PC-9 (cell line): ENCODE results near the gene MAP3K13. TPM values are rescaled to one million over a fixed set of nuclear protein-coding genes. Genes with fewer than 3 reads are reported as not detected.

Experiments
- BruUV-seq: library from RNA; stranded (reverse); fragments of 400-500 nt; replicated peaks from 2 replicates; lab custom pipeline; 2021; lab: Mats Ljungman, UMichigan
- CTCF ChIA-PET: fragments of 300-600 bp; sonication (Branson Sonifier 250); formaldehyde crosslinking; loops from one replicate; lab custom pipeline; 2022; ENCODE audit warnings: antibody characterized with exemption; lab: Charles Lee
- POLR2A ChIA-PET: fragments of 300-600 bp; sonication (Branson Sonifier 250); formaldehyde crosslinking; loops from one replicate; lab custom pipeline; 2022; ENCODE audit warnings: antibody characterized with exemption; ENCODE audit not compliant: unreplicated experiment; lab: Charles Lee
- DNase-seq, 2 experiments: peaks; one replicate each; pipeline versions ENCODE4 v3.0.0 to v3.0.0-alpha.2; 2015 to 2022; ENCODE audit warnings: mixed read lengths in 1 of 2
- H2AFZ ChIP-seq: fragments of 200-600 bp; sonication (generic); 2 replicates; pipeline ENCODE4 v1.8.1; 2017; ENCODE audit warnings: antibody characterized with exemption
- H3F3A ChIP-seq: fragments of 200-600 bp; sonication (generic); 2 replicates; pipeline ENCODE4 v1.8.1; 2017; ENCODE audit warnings: antibody characterized with exemption, mild to moderate bottlenecking, low read depth; ENCODE audit not compliant: insufficient read depth
- H3K27ac ChIP-seq: fragments of 200-600 bp; sonication (generic); 2 replicates; pipeline ENCODE4 v1.6.1; 2016; ENCODE audit warnings: mixed run types
- H3K27me3 ChIP-seq: fragments of 200-600 bp; sonication (generic); 2 replicates; pipeline ENCODE4 v1.6.1; 2016; ENCODE audit warnings: low read depth, mixed run types; ENCODE audit not compliant: insufficient read depth
- H3K36me3 ChIP-seq: fragments of 200-600 bp; sonication (generic); 2 replicates; pipeline ENCODE4 v1.6.1; 2016; ENCODE audit warnings: low read depth, mixed run types
- H3K4me1 ChIP-seq: fragments of 200-600 bp; sonication (generic); replicated peaks from 2 replicates; pipeline ENCODE4 v1.6.1; 2016; ENCODE audit warnings: mixed run types; ENCODE audit not compliant: insufficient read depth
- H3K4me2 ChIP-seq: fragments of 200-600 bp; sonication (generic); 2 replicates; pipeline ENCODE4 v1.6.1; 2017; ENCODE audit warnings: mixed run types
- H3K4me3 ChIP-seq: fragments of 200-600 bp; sonication (generic); 2 replicates; pipeline ENCODE4 v1.6.1; 2016; ENCODE audit warnings: mixed run types
- H3K79me2 ChIP-seq: fragments of 200-600 bp; sonication (generic); 2 replicates; pipeline ENCODE4 v1.6.1; 2017; ENCODE audit warnings: low read depth, mixed run types
- H3K9me2 ChIP-seq: fragments of 200-600 bp; sonication (generic); 2 replicates; pipeline ENCODE4 v1.8.1; 2017; ENCODE audit warnings: mild to moderate bottlenecking; ENCODE audit not compliant: insufficient read depth
- H3K9me3 ChIP-seq: fragments of 200-600 bp; sonication (generic); 2 replicates; pipeline ENCODE4 v1.8.1; 2016; ENCODE audit warnings: low read depth; ENCODE audit not compliant: insufficient read depth
- H4K20me1 ChIP-seq: fragments of 200-600 bp; sonication (generic); 2 replicates; pipeline ENCODE4 v1.8.1; 2017; ENCODE audit not compliant: insufficient read depth
- EZH2 ChIP-seq: fragments of 200-600 bp; sonication (generic); IDR thresholded peaks from 2 replicates; pipeline ENCODE4 v1.8.0; 2017; ENCODE audit warnings: antibody characterized with exemption, low read depth
- intact Hi-C: fragments of 100-400 bp; cut with micrococcal nuclease; formaldehyde crosslinking; loops from one replicate; pipeline ENCODE4 v1.10.0; 2022; ENCODE audit not compliant: unreplicated experiment
- total RNA-seq: library from RNA; stranded (reverse); gene quantifications from 2 replicates; pipeline ENCODE4 v1.2.3, GENCODE V29; 2021
- TF ChIP-seq, protein P1 (sequence below): fragments of 200-600 bp; sonication (generic); conservative IDR thresholded peaks from 2 replicates; pipeline ENCODE4 v1.6.1; 2017; ENCODE audit warnings: mixed run types, antibody characterized with exemption, mild to moderate bottlenecking, moderate library complexity

Gene MAP3K13
- total RNA-seq, 1 experiment from 2014 or later = 65.5 TPM

GRCh38 chr3:185405243-185405642, 42.3 kb downstream of the MAP3K13 start:
- Histone ChIP-seq H3K27ac (no peak overlapping the region), H3K27me3 (no peaks in the 10 kb centered on the region), H2AFZ (no peak overlapping the region), H3K4me3 (no peak overlapping the region), H3F3A (no peaks in the 10 kb centered on the region), H3K36me3 (no peaks in the 10 kb centered on the region), H3K9me3 (no peaks in the 10 kb centered on the region), H3K4me2 (no peak overlapping the region), H4K20me1 (no peaks in the 10 kb centered on the region), H3K79me2 (no peaks in the 10 kb centered on the region), H3K9me2 (no peaks in the 10 kb centered on the region), H3K4me1 (no peaks in the 10 kb centered on the region)
- intact Hi-C loops = no loop called here
- POLR2A ChIA-PET = no interaction called here
- TF ChIP-seq, protein P1, sequence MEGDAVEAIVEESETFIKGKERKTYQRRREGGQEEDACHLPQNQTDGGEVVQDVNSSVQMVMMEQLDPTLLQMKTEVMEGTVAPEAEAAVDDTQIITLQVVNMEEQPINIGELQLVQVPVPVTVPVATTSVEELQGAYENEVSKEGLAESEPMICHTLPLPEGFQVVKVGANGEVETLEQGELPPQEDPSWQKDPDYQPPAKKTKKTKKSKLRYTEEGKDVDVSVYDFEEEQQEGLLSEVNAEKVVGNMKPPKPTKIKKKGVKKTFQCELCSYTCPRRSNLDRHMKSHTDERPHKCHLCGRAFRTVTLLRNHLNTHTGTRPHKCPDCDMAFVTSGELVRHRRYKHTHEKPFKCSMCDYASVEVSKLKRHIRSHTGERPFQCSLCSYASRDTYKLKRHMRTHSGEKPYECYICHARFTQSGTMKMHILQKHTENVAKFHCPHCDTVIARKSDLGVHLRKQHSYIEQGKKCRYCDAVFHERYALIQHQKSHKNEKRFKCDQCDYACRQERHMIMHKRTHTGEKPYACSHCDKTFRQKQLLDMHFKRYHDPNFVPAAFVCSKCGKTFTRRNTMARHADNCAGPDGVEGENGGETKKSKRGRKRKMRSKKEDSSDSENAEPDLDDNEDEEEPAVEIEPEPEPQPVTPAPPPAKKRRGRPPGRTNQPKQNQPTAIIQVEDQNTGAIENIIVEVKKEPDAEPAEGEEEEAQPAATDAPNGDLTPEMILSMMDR = no peak
- no peak for TF ChIP-seq EZH2
- CTCF ChIA-PET = no interaction called here
- BruUV-seq = no TSS peak
- no peak for DNase-seq

GRCh38 chr3:185405664-185406063, 42.7 kb downstream of the MAP3K13 start:
- Histone ChIP-seq H3K79me2 (no peaks in the 10 kb centered on the region), H2AFZ (no peak overlapping the region), H3K4me1 (no peaks in the 10 kb centered on the region), H3K27me3 (no peaks in the 10 kb centered on the region), H3F3A (no peaks in the 10 kb centered on the region), H4K20me1 (no peaks in the 10 kb centered on the region), H3K36me3 (no peaks in the 10 kb centered on the region), H3K9me2 (no peaks in the 10 kb centered on the region), H3K9me3 (no peaks in the 10 kb centered on the region), H3K4me3 (no peak overlapping the region), H3K4me2 (no peak overlapping the region), H3K27ac (no peak overlapping the region)
- CTCF ChIA-PET = no interaction called here
- POLR2A ChIA-PET = no interaction called here
- no peak for DNase-seq
- TF ChIP-seq, protein P1 = no peak
- no peak for TF ChIP-seq EZH2
- intact Hi-C loops = loop anchor here (1.0 kb wide), 1 partner anchor 38 kb away; no protein-coding TSS in a partner anchor
- BruUV-seq = no TSS peak

- Histone ChIP-seq H3K4me2 (no peak overlapping the region), H3K9me2 (no peaks in the 10 kb centered on the region), H3K79me2 (no peaks in the 10 kb centered on the region), H2AFZ (no peak overlapping the region), H3K36me3 (no peaks in the 10 kb centered on the region), H3K4me1 (no peaks in the 10 kb centered on the region), H3K27ac (no peak overlapping the region), H3K4me3 (no peak overlapping the region), H3K27me3 (no peaks in the 10 kb centered on the region), H3F3A (no peaks in the 10 kb centered on the region), H3K9me3 (no peaks in the 10 kb centered on the region), H4K20me1 (no peaks in the 10 kb centered on the region)
- ChIA-PET POLR2A (interaction anchor here (0.6 kb wide), 1 partner anchor 180 kb away, joined by 3 read pairs; no protein-coding TSS in a partner anchor), CTCF (no interaction called here)
- intact Hi-C loops = loop anchor here (1.0 kb wide), 1 partner anchor 37 kb away; no protein-coding TSS in a partner anchor
- no TSS peak for BruUV-seq
- TF ChIP-seq, protein P1 = no peak
- no peak for TF ChIP-seq EZH2
- DNase-seq = no peak
Observed at GRCh38 chr3:185406121-185406620, 43.2 kb downstream of the MAP3K13 start.
